Ascending aorta (tissue), 2 donors: Measurements from ENCODE around the gene BCL6B. TPM values are rescaled to one million over a fixed set of nuclear protein-coding genes. Genes with fewer than 3 reads are reported as not detected.
A peak's percentile ranks its signal among the peaks of the same experiment; 100 is the strongest.
"Not testable (repeated sequence)": the region's sequence is repeated elsewhere in the genome, so short reads cannot be mapped to it uniquely, and the experiment has no call there.

ENCODE experiments used
- DNase-seq, 2 donors: peaks; one replicate each; pipeline ENCODE4 v3.0.0-alpha.2; 2019; ENCODE audit warnings: low spot score in 2 of 2
- H3K27ac ChIP-seq, 2 donors: fragments of 200-600 bp; sonication (generic); one replicate each; pipeline ENCODE4 v1.5.1; 2016 to 2017; ENCODE audit warnings: mild to moderate bottlenecking in 1 of 2
- H3K27me3 ChIP-seq: fragments of 200-600 bp; sonication (generic); one replicate; pipeline ENCODE4 v1.5.1; 2017
- H3K36me3 ChIP-seq, 2 donors: fragments of 200-600 bp; sonication (generic); one replicate each; pipeline ENCODE4 v1.5.1; 2016
- H3K4me1 ChIP-seq, 2 donors: fragments of 200-600 bp; sonication (generic); one replicate each; pipeline ENCODE4 v1.5.1; 2016 to 2017; ENCODE audit warnings: mild to moderate bottlenecking in 1 of 2
- H3K4me3 ChIP-seq, 2 donors: fragments of 200-600 bp; sonication (generic); one replicate each; pipeline ENCODE4 v1.5.1; 2016 to 2017; ENCODE audit warnings: mild to moderate bottlenecking in 1 of 2
- H3K9me3 ChIP-seq, 2 donors: fragments of 200-600 bp; sonication (generic); one replicate each; pipeline ENCODE4 v1.5.1; 2016
- intact Hi-C: fragments of 100-400 bp; cut with DNase I; formaldehyde crosslinking; loops from one replicate; pipeline ENCODE4 v1.15.1; 2023
- total RNA-seq: library from RNA; depleted of rRNA; stranded (reverse); fragments of >200 nt; gene quantifications from one replicate; pipeline ENCODE4 v1.1.0, GENCODE V29; 2016
- TF ChIP-seq, protein P1 (sequence below), 3 experiments: fragments of 200-600 bp in 2 of 3; fragments of 450-650 bp in 1 of 3; sonication (generic) in 2 of 3; IDR thresholded peaks; one replicate each; pipeline ENCODE4 v1.5.1; 2016 to 2019; ENCODE audit warnings: antibody characterized with exemption in 3 of 3, mild to moderate bottlenecking in 1 of 3, moderate library complexity in 1 of 3

Gene BCL6B, protein sequence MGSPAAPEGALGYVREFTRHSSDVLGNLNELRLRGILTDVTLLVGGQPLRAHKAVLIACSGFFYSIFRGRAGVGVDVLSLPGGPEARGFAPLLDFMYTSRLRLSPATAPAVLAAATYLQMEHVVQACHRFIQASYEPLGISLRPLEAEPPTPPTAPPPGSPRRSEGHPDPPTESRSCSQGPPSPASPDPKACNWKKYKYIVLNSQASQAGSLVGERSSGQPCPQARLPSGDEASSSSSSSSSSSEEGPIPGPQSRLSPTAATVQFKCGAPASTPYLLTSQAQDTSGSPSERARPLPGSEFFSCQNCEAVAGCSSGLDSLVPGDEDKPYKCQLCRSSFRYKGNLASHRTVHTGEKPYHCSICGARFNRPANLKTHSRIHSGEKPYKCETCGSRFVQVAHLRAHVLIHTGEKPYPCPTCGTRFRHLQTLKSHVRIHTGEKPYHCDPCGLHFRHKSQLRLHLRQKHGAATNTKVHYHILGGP
- total RNA-seq, result 16.4 TPM

DNA sequence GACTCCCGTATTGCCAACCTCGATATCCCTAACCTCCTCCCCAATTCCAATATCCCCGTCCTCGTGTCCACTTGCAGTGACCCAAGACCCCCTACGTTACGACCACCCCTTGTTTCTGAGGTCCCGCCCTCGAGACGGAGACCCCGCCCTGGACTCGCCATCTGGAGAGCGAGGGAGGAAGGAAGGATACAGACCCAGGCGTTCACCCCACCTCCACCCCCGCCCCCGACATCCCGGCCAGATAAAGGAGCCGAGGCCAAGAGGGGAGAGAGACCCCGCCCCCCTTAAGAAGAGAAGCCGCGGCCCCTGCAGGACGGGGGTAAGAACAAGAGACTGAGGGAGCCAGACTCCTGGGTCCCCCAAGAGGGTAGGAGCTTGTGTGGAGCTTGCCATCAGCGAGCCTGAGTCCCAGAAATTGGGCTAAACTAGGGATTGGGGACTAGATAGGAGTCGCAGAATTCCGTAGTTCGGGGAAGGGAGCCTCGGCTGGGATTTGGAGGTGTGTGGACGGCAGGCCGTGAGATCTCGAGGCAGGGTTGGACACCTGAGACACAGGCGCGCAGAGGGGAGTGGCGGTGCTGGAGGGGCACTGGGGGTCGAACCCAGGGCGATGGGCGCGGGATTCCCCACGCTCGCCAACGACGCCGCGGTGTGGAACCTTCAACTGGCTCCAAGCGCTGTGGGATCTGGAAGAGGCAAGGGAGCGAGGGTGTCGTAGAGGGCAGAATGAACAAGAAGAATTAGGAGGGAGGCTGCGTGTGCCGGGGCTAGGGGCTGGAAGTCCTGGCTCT, at the start of gene BCL6B:
Gene BCL6B (plus strand): TSS at position 270 of the 791 bp plus-strand sequence. CDS start 622 bp downstream, outside the sequence.
- Histone ChIP-seq H3K36me3 (no peaks in the 10 kb centered on the region), H3K9me3 (no peaks in the 10 kb centered on the region), H3K4me1 (peaks cover 2 to 20% of the 10 kb centered on the region in 2 donors), H3K4me3 (peak within 1 kb of the TSS; percentile 31 to 56), H3K27ac (peak within 1 kb of the TSS; percentile 61 to 75), H3K27me3 (peaks cover 14% of the 10 kb centered on the region)
- DNase-seq, result peak in 1 of 2 donors; percentile 64
- TF ChIP-seq, protein P1, sequence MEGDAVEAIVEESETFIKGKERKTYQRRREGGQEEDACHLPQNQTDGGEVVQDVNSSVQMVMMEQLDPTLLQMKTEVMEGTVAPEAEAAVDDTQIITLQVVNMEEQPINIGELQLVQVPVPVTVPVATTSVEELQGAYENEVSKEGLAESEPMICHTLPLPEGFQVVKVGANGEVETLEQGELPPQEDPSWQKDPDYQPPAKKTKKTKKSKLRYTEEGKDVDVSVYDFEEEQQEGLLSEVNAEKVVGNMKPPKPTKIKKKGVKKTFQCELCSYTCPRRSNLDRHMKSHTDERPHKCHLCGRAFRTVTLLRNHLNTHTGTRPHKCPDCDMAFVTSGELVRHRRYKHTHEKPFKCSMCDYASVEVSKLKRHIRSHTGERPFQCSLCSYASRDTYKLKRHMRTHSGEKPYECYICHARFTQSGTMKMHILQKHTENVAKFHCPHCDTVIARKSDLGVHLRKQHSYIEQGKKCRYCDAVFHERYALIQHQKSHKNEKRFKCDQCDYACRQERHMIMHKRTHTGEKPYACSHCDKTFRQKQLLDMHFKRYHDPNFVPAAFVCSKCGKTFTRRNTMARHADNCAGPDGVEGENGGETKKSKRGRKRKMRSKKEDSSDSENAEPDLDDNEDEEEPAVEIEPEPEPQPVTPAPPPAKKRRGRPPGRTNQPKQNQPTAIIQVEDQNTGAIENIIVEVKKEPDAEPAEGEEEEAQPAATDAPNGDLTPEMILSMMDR (IDR thresholded peaks at IDR 0.05), result no peak
- intact Hi-C loops, result loop anchor here (5.0 kb wide), 2 partner anchors 111 to 181 kb away; no protein-coding TSS in a partner anchor

GRCh38 chr17:6979440-6979839, 43.4 kb upstream of the BCL6B start:
- H3K27me3 ChIP-seq, intact Hi-C loops, H3K9me3 ChIP-seq, H3K4me3 ChIP-seq, DNase-seq, H3K4me1 ChIP-seq, H3K36me3 ChIP-seq, H3K27ac ChIP-seq: not testable (repeated sequence)

DNA sequence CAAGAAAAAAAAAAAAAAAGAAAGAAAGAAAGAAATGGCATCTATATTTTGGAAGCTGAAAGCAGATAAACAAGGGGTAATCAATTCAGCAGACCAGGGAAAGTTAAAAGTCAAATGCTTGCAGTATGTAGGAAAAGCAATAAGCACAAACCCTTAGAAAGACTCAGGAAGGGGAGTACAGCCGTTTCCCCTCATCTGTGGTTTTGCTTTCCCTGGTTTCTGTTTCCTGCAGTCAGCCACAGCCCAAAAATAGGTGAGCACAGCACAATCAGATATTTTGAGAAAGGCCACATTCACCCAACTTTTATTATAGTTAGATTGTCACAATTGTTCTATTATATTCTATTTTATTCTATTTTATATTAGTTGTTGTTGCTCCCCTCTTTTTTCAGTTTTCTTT, 41.4 kb upstream of the BCL6B start:
- H3K27me3 ChIP-seq, result no peaks in the 10 kb centered on the region
- no peaks in the 10 kb centered on the region for H3K4me1 ChIP-seq
- H3K4me3 ChIP-seq, result no peak overlapping the region
- no peaks in the 10 kb centered on the region for H3K9me3 ChIP-seq
- no peak for DNase-seq
- TF ChIP-seq, protein P1 (IDR thresholded peaks at IDR 0.05), result no peak
- no peak overlapping the region for H3K27ac ChIP-seq
- no peaks in the 10 kb centered on the region for H3K36me3 ChIP-seq
- intact Hi-C loops, result no loop called here

DNA sequence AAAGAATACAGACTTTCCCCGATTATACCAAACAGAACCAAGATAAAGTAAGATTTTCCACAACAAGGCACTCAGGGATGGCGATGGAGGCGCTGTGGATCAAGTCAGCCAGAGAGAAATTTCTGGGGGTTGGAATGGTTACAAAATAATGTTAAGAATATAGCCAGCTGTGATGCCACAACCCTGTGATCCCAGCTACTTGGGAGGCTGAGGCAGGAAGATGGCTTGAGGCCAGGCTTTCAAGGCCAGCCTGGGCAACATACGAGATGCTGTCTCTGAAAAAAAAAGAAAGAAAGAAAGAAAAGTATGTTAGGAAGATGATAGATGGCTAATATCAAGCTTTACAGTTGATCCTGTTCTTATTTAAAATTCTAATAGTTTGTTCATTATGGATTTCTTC, 37.6 kb upstream of the BCL6B start:
- Histone ChIP-seq H3K27me3 (no peaks in the 10 kb centered on the region), H3K9me3 (no peaks in the 10 kb centered on the region), H3K4me1 (no peaks in the 10 kb centered on the region), H3K27ac (no peak overlapping the region), H3K4me3 (no peak overlapping the region), H3K36me3 (no peaks in the 10 kb centered on the region)
- no peak for DNase-seq
- intact Hi-C loops, result no loop called here
- TF ChIP-seq, protein P1 (IDR thresholded peaks at IDR 0.05), result no peak

DNA sequence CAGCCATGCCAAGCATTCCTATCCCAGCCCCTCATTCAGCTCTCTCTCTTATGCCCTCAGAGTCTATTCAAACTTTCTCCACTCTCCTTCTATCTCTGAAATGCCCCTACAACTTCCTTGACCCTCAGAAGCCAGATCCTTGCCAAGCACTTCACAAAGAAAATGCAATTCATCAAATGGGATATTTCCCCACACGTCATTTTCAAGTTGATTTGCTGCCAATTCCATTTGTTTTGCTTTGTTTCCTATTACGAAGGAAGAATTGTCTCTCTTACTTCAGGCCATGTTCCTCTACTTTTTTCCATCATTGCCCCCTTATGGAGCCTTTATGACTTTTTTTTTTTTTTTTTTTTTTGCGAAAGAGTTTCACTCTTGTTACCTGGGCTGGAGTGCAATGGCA, 36.2 kb upstream of the BCL6B start:
- Histone ChIP-seq H3K4me1 (no peaks in the 10 kb centered on the region), H3K27me3 (no peaks in the 10 kb centered on the region), H3K36me3 (no peaks in the 10 kb centered on the region), H3K9me3 (no peaks in the 10 kb centered on the region), H3K4me3 (no peak overlapping the region), H3K27ac (no peak overlapping the region)
- intact Hi-C loops, result no loop called here
- no peak for DNase-seq
- TF ChIP-seq, protein P1 (IDR thresholded peaks at IDR 0.05), result no peak

DNA sequence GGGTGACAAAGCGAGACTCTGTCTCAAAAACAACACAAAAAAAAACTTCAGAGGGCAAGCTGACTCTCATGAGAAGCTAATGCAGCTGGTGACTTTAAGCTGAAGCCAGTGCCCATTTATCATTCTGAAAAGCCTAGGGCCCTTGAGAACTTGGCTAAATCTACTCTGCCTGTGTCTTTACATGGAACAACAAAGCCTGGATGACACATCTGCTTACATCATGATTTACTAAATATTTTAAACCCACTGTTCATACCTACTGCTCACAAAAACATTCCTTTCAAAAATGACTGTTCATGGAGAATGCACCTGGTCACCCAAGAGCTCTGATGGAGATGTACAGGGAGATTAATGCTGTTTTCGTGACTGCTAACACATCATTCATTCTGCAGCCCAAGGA, 33.1 kb upstream of the BCL6B start:
- Histone ChIP-seq H3K27ac (no peak overlapping the region), H3K36me3 (no peaks in the 10 kb centered on the region), H3K27me3 (no peaks in the 10 kb centered on the region), H3K9me3 (no peaks in the 10 kb centered on the region), H3K4me3 (no peak overlapping the region), H3K4me1 (no peaks in the 10 kb centered on the region)
- TF ChIP-seq, protein P1 (IDR thresholded peaks at IDR 0.05), result no peak
- DNase-seq, result no peak
- intact Hi-C loops, result no loop called here

- intact Hi-C loops, H3K4me3 ChIP-seq, H3K9me3 ChIP-seq, H3K27ac ChIP-seq, H3K27me3 ChIP-seq, DNase-seq, H3K4me1 ChIP-seq: not testable (repeated sequence)
- H3K36me3 ChIP-seq, result peaks cover 4 to 18% of the 10 kb centered on the region in 2 donors
These were observed 29.2 kb upstream of the BCL6B start for GRCh38 chr17:6993613-6994056.
